ENCODE results near the gene PROZ. TPM values are rescaled to one million over a fixed set of nuclear protein-coding genes. Genes with fewer than 3 reads are reported as not detected.

The PROZ gene
- total RNA-seq, 1 experiment from 2014 or later = not detected

GRCh38 chr13:113187263-113187669, 28.8 kb downstream of the PROZ start (continued):
- TF ChIP-seq ELF1 (IDR thresholded peaks at IDR 0.05; ENCODE audit: borderline replicate concordance, low read depth) (no peak; the same call in 1 of the 2 replicates), EGR1 (IDR thresholded peaks at IDR 0.05; ENCODE audit: low read depth) (no peak), CBX3 (IDR thresholded peaks at IDR 0.05; ENCODE audit: low read depth) (peak; percentile 82)

GRCh38 chr13:113187883-113188665, 29.6 kb downstream of the PROZ start:
- intact Hi-C loops (cut with micrococcal nuclease) = no loop called here
- ChIA-PET POLR2A (interaction anchor here (1.6 kb wide), 1 partner anchor 21 kb away, joined by 7 read pairs; the partner anchor contains the start of genes CUL4A and PCID2), RAD21 (ENCODE audit: low non-redundant PET in 1 of 2, low total read pairs in 2 of 2, uncharacterized antibody in 2 of 2, unreplicated experiment in 2 of 2) (no interaction called here), CTCF (no interaction called here)
- Histone ChIP-seq H3K9me3 (ENCODE audit: control insufficient read depth in 1 of 2, insufficient read depth in 1 of 2, low read depth in 1 of 2, low read length in 2 of 2) (no peaks in the 10 kb centered on the region), H3K4me1 (ENCODE audit: control insufficient read depth in 1 of 2, insufficient read depth in 2 of 2, low read length in 2 of 2) (peaks cover 21 to 30% of the 10 kb centered on the region in 2 experiments), H3K27ac (ENCODE audit: low read depth, low read length) (peak overlapping the region; percentile 65), H2AFZ (ENCODE audit: low read depth, low read length, poor library complexity, severe bottlenecking) (no peak overlapping the region), H3K4me2 (ENCODE audit: low read length) (peak overlapping the region; percentile 78), H3K9ac (ENCODE audit: low read length) (peak overlapping the region; percentile 13; the same call in 1 of the 2 replicates), H3K9me2 (ENCODE audit: insufficient read depth) (no peaks in the 10 kb centered on the region), H3K4me3 (replicated peaks in 1 of 2; ENCODE audit: low read depth in 1 of 2, low read length in 2 of 2) (no peak overlapping the region), H3K79me2 (ENCODE audit: insufficient read depth, low read length) (peaks cover 48% of the 10 kb centered on the region), H4K20me1 (ENCODE audit: insufficient read depth) (no peaks in the 10 kb centered on the region; the same call in 1 of the 2 replicates), H3K27me3 (ENCODE audit: insufficient read depth, low read length) (no peaks in the 10 kb centered on the region), H3K36me3 (ENCODE audit: control insufficient read depth in 1 of 2, insufficient read depth in 2 of 2, low read length in 2 of 2) (peaks cover 35 to 61% of the 10 kb centered on the region in 2 experiments)
- no peak for TF ChIP-seq EZH2phosphoT487 (IDR thresholded peaks at IDR 0.05; ENCODE audit: borderline replicate concordance)
- no peak for TF ChIP-seq SIN3A (IDR thresholded peaks at IDR 0.05; ENCODE audit: low read depth)
- no peak for TF ChIP-seq FOSL1 (IDR thresholded peaks at IDR 0.05; ENCODE audit: low read depth)
- TF ChIP-seq YY1 (IDR thresholded peaks at IDR 0.05; ENCODE audit: extremely low read depth, insufficient replicate concordance, low read depth, low read length) = no peak
- TF ChIP-seq CBX3 (IDR thresholded peaks at IDR 0.05; ENCODE audit: low read depth) = no peak
- TF ChIP-seq CTCF (IDR thresholded peaks at IDR 0.05 in 2 of 3, conservative IDR thresholded peaks at IDR 0.05 in 1 of 3; ENCODE audit: borderline replicate concordance in 1 of 3, insufficient read depth in 1 of 3, low read depth in 2 of 3, low read length in 2 of 3) = no peak
- no peak for TF ChIP-seq MAX (IDR thresholded peaks at IDR 0.05)
- no peak for TF ChIP-seq ZBTB33 (IDR thresholded peaks at IDR 0.05; ENCODE audit: extremely low read depth, insufficient replicate concordance, low read length)
- no peak for TF ChIP-seq SP1 (IDR thresholded peaks at IDR 0.05; ENCODE audit: low read depth)
- TF ChIP-seq POLR2A (IDR thresholded peaks at IDR 0.05; ENCODE audit: borderline replicate concordance, extremely low read depth, insufficient read depth, insufficient read length) = no peak
- no peak for TF ChIP-seq JUND (IDR thresholded peaks at IDR 0.05)
- ATAC-seq (no peak), DNase-seq (ENCODE audit: low read depth, low spot score) (no peak)
- BruUV-seq (replicated peaks) = no TSS peak

All from HCT116 (cell line).